WTC11 (cell line): ENCODE measurements around the gene BUB1.

Experiments
- ATF1 ChIP-seq: sonication (generic); formaldehyde crosslinking; IDR thresholded peaks from 2 replicates; pipeline ENCODE4 v1.8.1; 2023; ENCODE audit warnings: mild to moderate bottlenecking, moderate library complexity, missing genetic modification reagents
- ATF2 ChIP-seq: sonication (generic); formaldehyde crosslinking; IDR thresholded peaks from 2 replicates; pipeline ENCODE4 v1.8.1; 2022; ENCODE audit warnings: low read depth, missing genetic modification reagents, borderline replicate concordance
- ESRRA ChIP-seq: sonication (generic); formaldehyde crosslinking; IDR thresholded peaks from 2 replicates; pipeline ENCODE4 v1.8.1; 2022; ENCODE audit warnings: mild to moderate bottlenecking, missing genetic modification reagents, borderline replicate concordance
- NR2C2 ChIP-seq: sonication (generic); formaldehyde crosslinking; IDR thresholded peaks from 2 replicates; pipeline ENCODE4 v1.8.0; 2022; ENCODE audit warnings: mild to moderate bottlenecking, missing genetic modification reagents
- TF ChIP-seq, protein P1 (sequence below): fragments of 200-600 bp; IDR thresholded peaks from 2 replicates; pipeline ENCODE4 v1.8.0; 2022; ENCODE audit warnings: antibody characterized with exemption

GRCh38 chr2:110691612-110692258 lies 13.9 kb upstream of the BUB1 start:
- no peak for TF ChIP-seq ESRRA (CRISPR knock-in tag)
- no peak for TF ChIP-seq ATF1
- TF ChIP-seq, protein P1, sequence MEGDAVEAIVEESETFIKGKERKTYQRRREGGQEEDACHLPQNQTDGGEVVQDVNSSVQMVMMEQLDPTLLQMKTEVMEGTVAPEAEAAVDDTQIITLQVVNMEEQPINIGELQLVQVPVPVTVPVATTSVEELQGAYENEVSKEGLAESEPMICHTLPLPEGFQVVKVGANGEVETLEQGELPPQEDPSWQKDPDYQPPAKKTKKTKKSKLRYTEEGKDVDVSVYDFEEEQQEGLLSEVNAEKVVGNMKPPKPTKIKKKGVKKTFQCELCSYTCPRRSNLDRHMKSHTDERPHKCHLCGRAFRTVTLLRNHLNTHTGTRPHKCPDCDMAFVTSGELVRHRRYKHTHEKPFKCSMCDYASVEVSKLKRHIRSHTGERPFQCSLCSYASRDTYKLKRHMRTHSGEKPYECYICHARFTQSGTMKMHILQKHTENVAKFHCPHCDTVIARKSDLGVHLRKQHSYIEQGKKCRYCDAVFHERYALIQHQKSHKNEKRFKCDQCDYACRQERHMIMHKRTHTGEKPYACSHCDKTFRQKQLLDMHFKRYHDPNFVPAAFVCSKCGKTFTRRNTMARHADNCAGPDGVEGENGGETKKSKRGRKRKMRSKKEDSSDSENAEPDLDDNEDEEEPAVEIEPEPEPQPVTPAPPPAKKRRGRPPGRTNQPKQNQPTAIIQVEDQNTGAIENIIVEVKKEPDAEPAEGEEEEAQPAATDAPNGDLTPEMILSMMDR, result no peak
- TF ChIP-seq ATF2, result no peak
- TF ChIP-seq NR2C2, result no peak
